ENCODE measurements around the gene GLI3.

Gene GLI3

DNA sequence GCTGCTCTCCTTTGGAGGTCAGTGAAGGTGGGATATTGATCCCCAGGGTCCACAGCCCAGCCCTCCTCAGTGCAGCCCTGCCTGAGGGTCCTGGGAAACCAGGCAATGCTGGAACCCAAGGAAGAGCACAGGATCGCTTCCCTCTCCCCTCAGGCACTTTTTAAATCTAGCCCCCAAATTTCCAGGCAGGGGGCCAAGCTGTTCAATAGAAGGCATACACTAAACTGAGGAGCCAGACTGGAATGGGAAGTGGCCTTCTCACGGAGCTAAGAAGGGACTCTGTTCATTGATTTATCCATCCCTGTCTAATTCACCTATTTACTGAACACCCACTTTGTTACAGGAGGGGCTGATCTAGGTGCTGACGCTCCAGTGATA lies 60.3 kb downstream of the GLI3 start:
- DNase-seq (ENCODE audit: low read depth in 1 of 2, low spot score in 1 of 2) = no peak

DNA sequence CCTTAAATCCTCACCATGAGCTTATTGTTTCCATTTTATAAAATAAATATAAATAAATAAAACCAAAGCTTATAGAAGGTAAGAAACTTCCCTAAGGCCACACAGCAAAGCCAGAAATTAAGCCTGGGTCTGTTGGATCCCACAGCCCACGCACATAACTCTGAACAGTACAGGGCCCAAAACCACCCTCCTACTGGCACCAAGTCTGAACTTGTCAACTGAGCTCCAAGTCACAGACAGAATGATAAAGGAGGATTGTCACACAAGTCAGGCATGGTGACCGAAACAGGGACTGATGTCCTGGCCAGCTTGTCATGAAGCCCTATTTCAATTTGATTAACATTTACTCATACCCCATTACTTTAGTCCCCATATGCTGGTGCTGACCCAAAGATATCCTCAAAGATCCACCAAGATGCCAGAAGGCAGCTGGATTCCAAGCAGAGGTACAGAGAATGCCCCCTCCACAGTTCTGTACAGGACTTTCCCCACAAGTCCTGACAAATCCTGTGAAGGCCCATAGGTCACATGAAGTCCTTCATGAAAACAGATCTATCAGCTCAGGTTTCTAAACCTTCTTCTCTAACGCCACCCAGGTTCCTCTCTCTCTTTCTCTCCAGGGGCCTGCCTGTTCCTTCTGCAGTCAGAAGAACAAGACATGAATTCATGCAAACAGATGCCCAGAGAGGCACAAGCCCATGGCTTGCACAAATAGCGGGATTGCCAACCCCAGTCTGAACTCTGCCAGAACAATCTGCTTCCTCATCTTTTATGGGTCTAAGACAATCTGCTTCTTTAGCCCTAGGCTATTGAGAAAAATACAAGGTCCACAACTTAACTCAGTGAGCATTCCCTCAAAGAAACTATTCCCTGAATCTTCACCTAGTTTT lies 60.9 kb downstream of the GLI3 start:
- no peak for DNase-seq (ENCODE audit: low read depth in 1 of 2, low spot score in 1 of 2)

DNA sequence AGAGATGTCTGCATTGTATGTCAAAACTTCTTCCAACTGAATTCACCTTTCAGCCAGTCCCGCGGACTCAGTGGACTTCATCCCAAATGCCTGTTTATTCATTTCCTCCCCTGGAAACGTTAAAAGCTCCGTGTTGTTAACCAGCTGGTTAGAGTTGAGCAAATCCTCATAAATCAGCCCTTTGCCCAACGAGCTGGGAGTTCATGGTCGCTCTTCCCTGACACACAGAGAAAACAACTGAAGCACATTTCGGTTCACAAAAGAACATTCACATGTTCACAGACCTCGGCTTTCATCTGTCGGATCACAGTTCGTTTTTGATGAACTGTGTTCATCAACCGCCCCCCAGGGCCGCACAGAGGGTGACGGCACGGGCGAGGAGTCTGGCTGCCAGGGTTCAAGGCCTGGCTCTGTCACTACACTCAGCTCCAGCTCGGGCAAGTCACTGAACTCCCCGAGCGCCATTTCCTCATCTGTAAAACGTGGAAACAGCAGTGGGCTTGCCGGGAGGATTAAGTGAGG lies 62.6 kb downstream of the GLI3 start:
- no peak for DNase-seq (ENCODE audit: low read depth in 1 of 2, low spot score in 1 of 2)

DNA sequence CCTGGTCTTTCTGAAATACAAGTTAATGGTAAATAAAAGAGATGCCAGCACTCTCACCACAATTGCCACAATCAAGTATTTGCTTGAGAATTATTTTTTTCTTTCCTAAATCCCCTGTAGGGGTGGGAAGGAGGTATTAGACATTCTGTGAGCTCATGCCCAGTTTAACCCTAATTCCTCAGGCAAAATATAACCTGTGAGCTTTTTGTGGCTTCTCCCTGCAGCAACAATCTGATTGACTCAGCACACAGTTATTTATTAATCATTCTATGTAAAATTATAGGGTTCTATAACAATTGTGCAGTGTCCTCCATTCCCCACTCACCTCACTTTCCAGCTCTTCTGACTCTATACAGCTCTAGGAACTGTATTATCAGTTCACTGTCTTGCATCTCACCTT lies 66.3 kb downstream of the GLI3 start:
- DNase-seq (ENCODE audit: low read depth in 1 of 2, low spot score in 1 of 2) = no peak

DNA sequence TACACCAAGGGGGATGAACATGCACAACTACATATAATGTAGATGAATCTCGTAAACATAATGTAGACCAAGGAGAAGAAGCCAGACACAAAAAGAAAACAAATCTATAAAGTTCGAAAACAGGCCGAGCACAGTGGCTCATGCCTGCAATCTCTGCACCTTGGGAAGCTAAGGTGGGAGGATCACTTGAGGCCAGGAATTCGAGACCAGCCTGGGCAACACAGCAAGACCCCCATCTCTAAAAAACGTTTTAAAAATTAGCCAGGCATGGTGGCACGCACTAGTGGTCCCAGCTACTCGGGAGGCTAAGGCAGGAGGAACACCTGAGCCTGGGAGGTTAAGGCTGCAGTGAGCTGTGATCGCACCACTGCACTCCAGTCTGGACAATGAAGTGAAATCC lies 68.5 kb downstream of the GLI3 start:
- no peak for DNase-seq (ENCODE audit: low read depth in 1 of 2, low spot score in 1 of 2)

DNA sequence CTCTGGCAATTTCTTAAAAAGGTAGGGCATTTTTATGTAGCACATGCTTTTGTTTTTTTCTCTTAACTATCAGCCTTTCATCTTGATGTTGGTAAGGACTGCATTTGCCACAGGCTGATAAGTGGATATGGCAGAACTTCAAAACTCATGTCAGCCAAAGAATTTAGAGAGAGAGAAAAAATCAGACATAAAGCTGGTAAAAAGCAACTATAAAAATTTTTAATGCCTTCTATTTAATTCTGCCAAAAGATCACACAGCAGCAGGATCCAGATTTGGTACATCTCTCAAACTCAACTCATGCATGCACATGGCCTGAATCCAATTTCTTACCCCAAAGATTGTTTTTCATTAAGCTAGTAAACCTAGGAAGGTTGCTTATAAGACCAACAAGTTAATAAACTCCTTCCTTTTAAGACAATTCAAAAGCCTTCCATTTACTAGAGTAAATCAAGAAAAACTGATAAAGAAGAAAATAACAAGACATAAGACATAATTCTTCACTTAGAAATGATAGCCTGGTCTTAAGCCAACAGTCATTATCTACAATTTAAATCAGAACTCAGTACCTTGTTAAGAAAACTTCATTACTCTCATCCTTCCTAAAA lies 69.3 kb downstream of the GLI3 start:
- no peak for DNase-seq (ENCODE audit: low read depth in 1 of 2, low spot score in 1 of 2)

DNA sequence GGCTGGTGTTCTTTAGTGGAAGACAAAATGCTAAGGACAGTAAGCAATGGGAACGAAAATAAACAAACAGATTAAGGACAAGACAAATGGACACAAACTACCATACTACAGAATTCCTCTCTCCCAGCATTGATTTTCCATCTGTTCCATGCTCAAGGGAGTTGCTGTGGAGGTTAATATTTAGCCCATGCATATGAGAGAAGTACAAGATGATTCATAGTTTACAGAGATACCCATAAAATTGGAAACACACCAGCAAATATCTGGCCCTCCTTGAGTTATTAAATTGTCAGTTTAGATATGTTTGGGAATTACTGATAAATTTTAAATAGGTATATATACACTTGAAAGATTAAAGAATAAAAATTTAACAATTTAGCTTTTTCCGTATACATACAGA lies 69.8 kb downstream of the GLI3 start:
- DNase-seq (ENCODE audit: low read depth in 1 of 2, low spot score in 1 of 2) = no peak

DNA sequence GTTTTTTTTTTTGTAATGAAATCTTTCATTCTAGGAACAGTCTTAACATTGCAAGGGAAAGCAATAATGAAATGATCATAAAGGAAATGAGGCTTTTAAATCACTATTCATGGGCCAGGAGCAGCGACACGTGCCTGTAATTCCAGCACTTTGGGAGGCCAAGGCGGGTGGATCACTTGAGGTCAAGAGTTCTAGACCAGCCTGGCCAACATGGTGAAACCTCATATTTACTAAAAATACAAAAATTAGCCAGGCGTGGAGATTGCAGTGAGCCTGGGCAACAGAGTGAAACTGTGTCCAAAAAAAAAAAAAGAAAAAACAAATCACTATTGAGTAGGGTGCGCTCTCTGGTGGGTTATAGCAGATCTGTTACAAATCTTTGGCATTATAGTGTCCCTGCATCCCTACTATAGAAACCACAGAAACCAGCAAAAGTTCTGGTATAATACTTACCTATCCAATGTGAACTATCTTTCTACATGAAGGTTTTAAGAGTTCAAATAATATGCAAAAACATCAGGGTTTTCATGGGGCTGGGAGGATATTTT lies 72.1 kb downstream of the GLI3 start:
- DNase-seq (ENCODE audit: low read depth in 1 of 2, low spot score in 1 of 2) = no peak

DNA sequence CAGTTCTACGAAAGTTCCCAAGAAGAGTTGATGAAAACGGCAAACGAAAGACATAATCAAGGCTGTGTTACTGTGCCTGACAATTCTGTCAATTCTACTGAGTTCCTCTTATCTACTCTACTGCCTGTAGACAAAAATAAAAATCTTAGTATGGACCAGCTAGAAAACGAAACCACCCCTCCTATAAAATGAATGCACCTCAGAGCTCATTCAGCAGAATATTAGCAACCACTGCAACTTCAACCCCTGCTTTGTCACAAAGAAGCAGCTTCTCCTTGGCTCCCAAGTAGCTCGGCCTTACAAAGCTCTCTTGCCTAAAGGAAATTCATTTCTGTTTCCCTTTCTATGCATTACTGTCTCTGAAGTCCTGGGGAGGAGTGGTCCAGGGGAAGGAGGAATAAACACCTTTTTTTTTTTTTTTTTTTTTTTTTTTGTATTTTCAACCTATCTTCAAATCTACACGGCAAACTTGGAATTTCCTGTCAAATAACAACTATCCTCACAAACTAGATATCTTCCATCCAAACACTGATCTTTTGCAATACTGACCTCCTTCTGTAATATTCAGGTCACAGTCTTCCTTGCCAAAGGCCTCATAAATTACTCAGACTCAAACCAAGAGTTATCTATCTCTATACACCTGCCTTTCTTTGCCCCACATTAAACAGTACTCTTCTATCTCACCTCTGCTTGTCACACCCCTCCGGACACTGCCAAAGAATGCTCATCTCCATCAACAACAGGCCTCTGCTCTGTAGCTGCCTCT lies 74.3 kb downstream of the GLI3 start:
- no peak for DNase-seq (ENCODE audit: low read depth in 1 of 2, low spot score in 1 of 2)

DNA sequence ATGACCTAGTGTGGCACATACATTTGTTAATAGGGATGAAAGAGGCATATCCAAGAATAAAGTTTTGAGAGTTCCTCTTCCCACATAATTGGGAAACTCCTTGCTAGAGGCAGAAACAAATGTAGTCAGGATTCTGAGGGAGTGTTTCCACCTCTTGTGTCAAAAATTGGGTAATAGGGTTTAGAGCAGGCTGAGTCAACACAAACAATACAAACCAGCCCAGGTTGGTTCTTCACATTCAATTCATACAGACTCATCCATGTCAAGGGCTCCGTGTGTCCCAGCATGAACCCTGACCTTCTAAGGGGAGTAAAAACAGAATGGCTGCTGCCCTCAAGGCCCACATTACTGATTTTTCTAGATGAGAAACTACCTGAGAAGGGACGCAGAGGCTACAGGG lies 75.3 kb downstream of the GLI3 start:
- no peak for DNase-seq (ENCODE audit: low read depth in 1 of 2, low spot score in 1 of 2)

DNA sequence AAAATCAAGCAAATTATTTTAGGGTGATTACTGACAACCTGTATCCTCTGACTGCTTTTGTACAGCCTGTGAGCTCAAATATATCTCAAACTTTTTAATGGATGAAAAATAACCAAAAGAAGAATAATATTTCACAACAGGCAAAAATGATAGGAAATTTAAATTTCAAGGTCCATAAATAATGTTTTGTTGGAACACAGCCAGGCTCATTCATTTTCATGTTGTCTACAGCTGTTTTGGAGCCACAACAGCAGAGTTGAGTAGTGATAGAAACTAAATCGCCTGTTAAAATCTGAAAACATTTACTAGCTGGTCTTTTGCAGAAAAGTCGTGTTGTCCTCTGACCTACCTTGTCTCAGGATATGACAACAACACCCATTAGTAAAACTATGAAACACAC lies 75.9 kb downstream of the GLI3 start:
- DNase-seq (ENCODE audit: low read depth in 1 of 2, low spot score in 1 of 2) = no peak

DNA sequence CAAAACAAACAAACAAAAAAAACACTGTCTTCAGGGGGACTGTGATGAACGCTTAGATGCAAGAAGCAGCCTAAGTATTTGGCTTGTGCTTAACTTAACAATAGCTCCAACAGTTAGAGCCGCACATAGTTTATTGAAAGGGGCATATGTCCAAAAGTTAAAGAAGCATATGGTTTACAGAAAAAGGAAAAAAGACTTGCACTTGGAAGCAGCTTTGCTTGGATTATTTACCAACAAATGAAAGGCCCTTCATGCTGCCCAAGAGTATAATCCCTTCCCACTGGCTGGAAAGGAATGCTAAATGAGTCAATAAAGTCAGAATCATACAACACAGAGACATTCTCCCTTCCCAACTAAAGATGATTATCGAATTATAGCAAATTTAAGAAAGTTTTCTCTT lies 77.9 kb downstream of the GLI3 start:
- no peak for DNase-seq (ENCODE audit: low read depth in 1 of 2, low spot score in 1 of 2)

DNA sequence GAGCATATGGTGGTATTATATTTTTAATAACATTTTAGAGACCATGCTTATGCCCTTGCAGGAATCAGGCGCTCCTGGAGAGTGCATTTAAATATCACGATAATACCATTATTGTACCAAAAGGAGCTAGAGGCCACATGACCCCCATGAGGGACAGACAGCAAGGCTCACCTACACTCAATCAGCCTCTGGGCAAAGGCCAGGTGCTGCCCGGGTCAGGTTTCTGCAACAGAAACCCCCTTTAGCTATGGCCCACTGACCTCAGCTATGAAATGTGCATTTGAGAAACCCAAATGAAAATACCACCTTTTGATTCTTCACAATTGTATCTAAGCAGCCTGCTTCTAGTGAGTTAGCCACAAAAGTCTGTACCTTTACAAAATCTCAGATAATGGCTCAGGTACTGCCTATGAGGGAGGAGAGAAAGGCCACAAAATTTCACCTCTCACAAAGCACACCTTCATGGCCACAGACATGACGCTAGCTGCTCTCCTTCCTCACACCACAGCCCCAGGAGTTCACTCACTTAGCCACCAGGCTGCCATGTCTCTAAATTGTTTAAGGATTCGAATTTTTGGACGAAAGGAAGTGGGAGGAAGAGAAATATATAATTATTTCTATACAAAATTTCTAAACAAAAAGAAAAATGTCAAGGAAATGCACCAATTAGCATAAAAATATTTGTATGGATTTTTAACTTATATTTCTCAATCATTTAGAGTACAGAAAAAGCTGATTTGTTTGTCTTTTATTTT lies 79.9 kb downstream of the GLI3 start:
- DNase-seq (ENCODE audit: low read depth in 1 of 2, low spot score in 1 of 2) = no peak

DNA sequence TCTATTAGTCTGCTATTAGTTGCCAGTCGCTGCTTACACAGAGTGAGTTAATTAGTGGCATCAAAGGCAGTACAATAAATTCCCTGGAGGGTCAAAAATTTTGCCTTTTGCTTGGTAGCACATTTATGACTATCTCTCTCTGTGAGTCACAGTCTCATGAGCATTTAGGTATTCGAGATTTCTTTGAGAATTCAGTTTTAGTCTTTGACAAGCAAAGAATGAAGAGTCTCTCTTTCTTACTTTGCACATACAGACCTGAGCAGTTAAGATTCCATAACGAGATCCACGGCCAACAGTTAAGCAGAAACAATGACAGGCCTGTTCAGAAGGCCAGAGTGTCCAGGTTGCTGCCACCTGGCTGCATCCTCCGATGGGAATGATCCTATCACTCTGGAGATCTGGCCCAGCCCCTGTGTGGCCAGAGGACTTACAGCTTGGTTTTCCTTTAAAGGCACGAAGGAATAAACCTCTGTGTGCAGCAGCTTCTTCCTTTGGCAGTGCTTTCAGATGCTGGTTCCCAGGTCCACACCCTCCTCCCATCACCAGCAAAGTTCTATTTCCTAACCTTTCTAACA lies 80.6 kb downstream of the GLI3 start:
- no peak for DNase-seq (ENCODE audit: low read depth in 1 of 2, low spot score in 1 of 2)

DNA sequence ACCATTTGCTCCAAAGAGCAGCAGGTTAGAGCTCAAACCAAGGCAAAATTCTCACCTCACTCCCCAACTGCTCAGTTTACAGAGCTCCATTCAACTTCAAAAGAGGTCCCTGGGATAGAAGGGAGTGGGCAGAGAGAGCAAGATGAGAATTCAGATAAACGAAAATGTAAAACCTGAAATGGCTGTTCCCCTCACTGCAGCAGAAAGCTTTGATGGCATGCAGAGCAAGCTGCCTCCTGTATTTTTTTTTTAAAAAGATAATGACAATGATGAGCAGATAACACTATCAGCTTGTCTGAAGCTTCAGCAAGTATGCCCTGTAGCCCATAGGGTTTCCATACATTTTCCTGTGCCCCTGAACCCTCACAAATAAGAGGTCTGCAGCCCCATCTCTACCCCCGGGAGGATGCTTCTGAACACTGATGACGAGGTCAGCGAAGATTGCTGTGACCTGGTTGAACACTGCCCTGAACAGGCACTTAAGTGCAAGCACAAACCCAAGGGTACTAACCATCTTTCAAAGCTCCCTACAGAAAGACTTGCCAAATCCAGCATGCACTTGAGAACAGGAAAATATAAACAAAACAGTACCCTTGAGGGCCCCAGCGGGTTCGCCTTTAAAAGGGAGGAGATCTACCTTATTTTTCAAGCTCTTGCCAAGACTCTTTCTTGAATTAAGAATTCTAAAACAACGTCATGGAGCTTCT lies 81.3 kb downstream of the GLI3 start:
- no peak for DNase-seq (ENCODE audit: low read depth in 1 of 2, low spot score in 1 of 2)

DNA sequence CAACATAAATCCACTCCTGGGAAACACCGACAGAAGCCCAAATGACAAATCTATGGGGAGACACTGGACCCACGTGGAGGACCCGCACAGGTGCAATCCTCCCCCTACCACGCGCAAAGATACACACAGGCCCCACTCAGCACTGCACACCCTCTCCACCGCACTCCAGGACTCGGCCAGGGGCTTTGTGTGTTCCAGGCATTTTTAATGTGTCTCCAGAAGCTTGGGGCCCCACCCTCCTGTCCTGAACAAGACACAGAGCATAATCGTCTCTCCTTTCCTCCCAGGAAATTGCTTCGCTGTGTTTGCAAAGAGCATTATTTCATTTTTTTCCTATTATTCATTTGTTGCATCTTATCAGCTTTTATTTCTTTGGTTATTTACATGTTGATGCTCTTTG lies 82.8 kb downstream of the GLI3 start:
- DNase-seq (ENCODE audit: low read depth in 1 of 2, low spot score in 1 of 2) = no peak

DNA sequence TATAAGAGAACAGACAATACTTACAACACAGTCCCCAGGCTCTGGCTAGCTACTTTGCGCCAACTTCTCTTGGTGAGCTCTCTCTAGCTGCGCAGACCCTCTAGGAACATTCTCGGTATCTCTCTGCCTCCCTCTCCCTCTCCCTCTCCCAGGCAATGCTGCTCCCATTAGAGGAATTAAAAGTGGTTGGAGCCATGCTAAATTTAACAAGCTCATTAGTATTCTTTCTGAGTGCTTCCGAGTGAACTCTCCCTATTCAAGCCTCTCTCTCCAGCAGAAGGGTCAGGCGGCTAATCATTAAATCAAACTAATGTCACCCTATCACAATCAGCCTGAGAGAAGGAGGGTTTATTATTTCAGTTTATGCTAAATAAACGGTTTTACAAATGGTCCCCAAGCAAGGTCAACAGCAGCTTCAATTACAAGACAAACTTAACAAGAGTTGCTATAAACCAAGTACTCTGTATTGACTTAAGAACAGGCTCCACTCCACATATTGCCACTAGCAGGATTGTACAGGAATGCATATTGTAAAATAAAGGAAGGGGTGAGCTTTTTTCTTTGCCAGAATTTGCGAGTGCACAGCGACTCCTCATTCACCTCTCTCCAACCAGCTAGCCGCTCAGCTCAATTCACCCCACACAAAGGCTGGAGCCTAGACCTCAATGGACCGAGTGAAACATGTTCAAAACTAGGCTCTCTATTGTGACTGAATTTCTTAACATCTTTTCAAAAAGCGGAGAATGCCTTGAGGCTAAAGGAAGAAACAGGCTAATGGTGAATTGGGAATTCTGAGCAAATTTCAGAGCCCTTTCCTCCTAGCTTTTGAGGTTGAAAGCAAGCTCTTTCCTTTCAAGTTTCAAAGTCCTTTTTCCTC lies 84.4 kb downstream of the GLI3 start:
- no peak for DNase-seq (ENCODE audit: low read depth in 1 of 2, low spot score in 1 of 2)

DNA sequence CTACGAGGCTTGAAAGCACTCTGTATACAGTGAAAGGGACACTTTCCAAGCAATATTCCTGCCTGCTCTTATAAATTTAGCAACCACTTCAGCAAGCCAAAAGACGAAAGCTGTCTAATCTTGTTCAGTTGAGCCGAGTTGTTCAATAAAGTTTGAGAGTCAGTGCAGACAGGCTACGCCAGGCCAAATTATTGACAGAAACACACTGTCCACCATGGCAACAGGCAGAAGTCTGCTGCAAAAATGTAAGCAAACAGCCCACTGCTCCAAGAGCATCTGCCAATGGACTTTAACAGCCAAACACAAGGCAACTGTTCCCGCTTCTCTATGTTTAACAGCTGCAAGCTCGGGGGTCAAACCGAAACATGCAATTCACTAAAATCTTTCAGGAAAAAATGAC lies 85.7 kb downstream of the GLI3 start:
- no peak for DNase-seq (ENCODE audit: low read depth in 1 of 2, low spot score in 1 of 2)

DNA sequence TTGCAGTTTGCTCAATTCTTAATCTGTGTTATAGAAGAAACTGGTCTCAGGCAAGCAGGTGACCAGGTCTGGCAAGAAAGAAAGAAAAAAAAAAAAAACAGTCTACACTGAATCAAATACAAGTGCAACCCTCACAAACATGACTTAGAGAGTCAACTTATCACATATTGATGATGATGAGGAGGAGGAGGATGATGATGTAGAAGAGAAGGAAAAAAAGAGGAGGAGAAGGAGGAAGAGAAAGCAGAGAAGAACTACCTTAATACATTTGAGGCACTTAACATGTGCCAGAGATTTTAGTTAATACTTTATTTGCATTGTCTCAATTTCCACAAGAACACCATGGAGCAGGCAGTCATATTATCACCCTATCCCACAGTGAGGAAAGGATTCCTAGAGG lies 91.5 kb downstream of the GLI3 start:
- DNase-seq (ENCODE audit: low read depth in 1 of 2, low spot score in 1 of 2) = no peak

All from stimulated activated CD4-positive, alpha-beta T cell treated with anti-CD3 and anti-CD28 coated beads, Interleukin-15, amount 100 ng/mL, for 1 hour (primary cell).